ENCODE data around the gene GTF2F2. TPM values are rescaled to one million over a fixed set of nuclear protein-coding genes. Genes with fewer than 3 reads are reported as not detected.

GTF2F2 gene
- polyA plus RNA-seq, 3 donors from 2014 or later, result 4.5 to 9.4 (median 9.3) TPM

GRCh38 chr13:45219938-45220375, 99.6 kb downstream of the GTF2F2 start:
- no peaks in the 10 kb centered on the region for H3K9me3 Mint-ChIP-seq
- no peak for DNase-seq
- no peak overlapping the region for H3K4me3 Mint-ChIP-seq
- peaks cover 0 to 3% (median 3%) of the 10 kb centered on the region in 3 donors for H3K36me3 Mint-ChIP-seq
- peaks cover 3 to 24% of the 10 kb centered on the region in 2 donors for H3K4me1 Mint-ChIP-seq
- H3K27me3 Mint-ChIP-seq (ENCODE audit: low read depth in 3 of 3), result peaks cover 0 to 2% (median 1%) of the 10 kb centered on the region in 3 donors
- H3K27ac Mint-ChIP-seq, result no peak overlapping the region

DNA sequence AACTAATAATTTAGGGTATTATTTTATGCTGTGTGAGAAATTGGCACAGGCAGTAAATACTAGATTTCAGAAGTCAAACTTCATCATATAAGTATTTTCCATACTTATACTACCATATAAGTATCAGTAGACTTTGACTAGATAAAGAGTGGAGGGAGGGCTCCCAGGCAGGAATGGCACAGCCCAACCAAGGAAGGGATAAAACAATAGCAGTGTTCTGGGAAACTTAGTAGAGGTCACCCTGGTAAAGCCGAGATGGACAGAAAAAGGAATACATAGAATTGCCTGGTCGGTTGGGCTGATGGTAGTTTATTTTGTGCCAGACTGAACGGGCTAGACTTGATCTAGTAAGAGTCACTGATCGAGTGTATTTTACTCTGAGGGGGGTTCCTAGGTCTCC, 100.1 kb downstream of the GTF2F2 start:
- Mint-ChIP-seq H3K36me3 (peaks cover 0 to 3% (median 3%) of the 10 kb centered on the region in 3 donors), H3K9me3 (no peaks in the 10 kb centered on the region), H3K27me3 (ENCODE audit: low read depth in 3 of 3) (peaks cover 0 to 2% (median 1%) of the 10 kb centered on the region in 3 donors), H3K4me3 (no peak overlapping the region), H3K4me1 (peaks cover 3 to 24% of the 10 kb centered on the region in 2 donors), H3K27ac (peak overlapping the region in 1 of 6 donors; percentile 54)
- DNase-seq, result no peak

- no peak overlapping the region for H3K4me3 Mint-ChIP-seq
- DNase-seq, result no peak
- no peaks in the 10 kb centered on the region for H3K36me3 Mint-ChIP-seq
- peaks cover 0 to 2% (median 1%) of the 10 kb centered on the region in 3 donors for H3K27me3 Mint-ChIP-seq (ENCODE audit: low read depth in 3 of 3)
- H3K4me1 Mint-ChIP-seq, result peaks cover 0 to 18% of the 10 kb centered on the region in 2 donors
- no peaks in the 10 kb centered on the region for H3K9me3 Mint-ChIP-seq
- no peak overlapping the region for H3K27ac Mint-ChIP-seq
Measured at GRCh38 chr13:45222516-45222915, 102.2 kb downstream of the GTF2F2 start.

- H3K36me3 Mint-ChIP-seq, result no peaks in the 10 kb centered on the region
- H3K9me3 Mint-ChIP-seq, result no peaks in the 10 kb centered on the region
- H3K27ac Mint-ChIP-seq, result no peak overlapping the region
- peaks cover 0 to 4% (median 1%) of the 10 kb centered on the region in 3 donors for H3K27me3 Mint-ChIP-seq (ENCODE audit: low read depth in 3 of 3)
- peaks cover 0 to 17% of the 10 kb centered on the region in 2 donors for H3K4me1 Mint-ChIP-seq
- no peak overlapping the region for H3K4me3 Mint-ChIP-seq
- no peak for DNase-seq
Measured at GRCh38 chr13:45222919-45223318, 102.6 kb downstream of the GTF2F2 start.

- peaks cover 0 to 3% (median 0%) of the 10 kb centered on the region in 3 donors for H3K36me3 Mint-ChIP-seq
- no peaks in the 10 kb centered on the region for H3K9me3 Mint-ChIP-seq
- peaks cover 0 to 4% (median 0%) of the 10 kb centered on the region in 3 donors for H3K27me3 Mint-ChIP-seq (ENCODE audit: low read depth in 3 of 3)
- H3K27ac Mint-ChIP-seq, result no peak overlapping the region
- peaks cover 0 to 16% of the 10 kb centered on the region in 2 donors for H3K4me1 Mint-ChIP-seq
- no peak overlapping the region for H3K4me3 Mint-ChIP-seq
- DNase-seq, result no peak
Measured at GRCh38 chr13:45224176-45224575, 103.9 kb downstream of the GTF2F2 start.

DNA sequence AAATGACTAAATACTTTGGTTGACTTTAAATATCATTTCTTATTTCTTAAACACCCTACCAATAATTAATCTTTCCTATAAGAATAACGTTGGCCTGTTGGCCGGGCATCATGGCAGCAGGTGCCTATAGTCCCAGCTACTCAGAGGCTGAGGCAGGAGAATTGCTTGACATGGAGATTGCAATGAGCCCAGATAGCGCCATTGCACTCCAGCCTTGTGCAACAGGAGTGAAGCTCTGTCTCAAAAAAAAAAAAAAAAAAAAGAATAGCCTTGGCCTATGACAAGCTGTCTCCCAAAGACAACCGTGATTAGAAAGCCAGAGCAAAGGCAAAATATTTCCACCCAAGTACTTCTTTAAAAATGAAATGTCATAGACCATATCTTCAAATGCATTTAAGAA, 105.1 kb downstream of the GTF2F2 start:
- Mint-ChIP-seq H3K27me3 (ENCODE audit: low read depth in 3 of 3) (peaks cover 0 to 4% (median 0%) of the 10 kb centered on the region in 3 donors), H3K4me3 (no peak overlapping the region), H3K4me1 (peaks cover 0 to 6% of the 10 kb centered on the region in 2 donors), H3K36me3 (peaks cover 0 to 3% (median 0%) of the 10 kb centered on the region in 3 donors), H3K9me3 (no peaks in the 10 kb centered on the region), H3K27ac (no peak overlapping the region)
- DNase-seq, result no peak

DNA sequence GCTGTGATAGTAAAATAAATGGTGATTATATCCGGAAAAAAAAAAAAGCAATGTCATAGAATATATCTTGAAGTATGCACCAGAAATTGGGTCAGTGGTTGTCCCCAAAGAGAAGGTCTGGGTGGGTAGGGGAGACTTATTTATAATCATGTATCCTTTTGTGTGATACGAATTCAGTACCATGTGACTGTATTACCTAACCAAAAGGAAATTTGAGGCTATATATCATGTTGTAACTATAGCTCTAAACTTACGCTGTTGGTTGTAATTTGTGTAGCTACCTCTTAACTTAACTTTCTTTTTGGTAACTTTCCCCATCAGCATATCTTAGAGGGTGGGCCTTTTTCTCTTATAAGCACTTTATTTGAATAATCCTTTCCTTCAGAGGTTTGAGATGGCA, 105.7 kb downstream of the GTF2F2 start:
- Mint-ChIP-seq H3K9me3 (no peaks in the 10 kb centered on the region), H3K27me3 (ENCODE audit: low read depth in 3 of 3) (peaks cover 0 to 4% (median 0%) of the 10 kb centered on the region in 3 donors), H3K4me1 (peaks cover 0 to 6% of the 10 kb centered on the region in 2 donors), H3K36me3 (peaks cover 0 to 3% (median 0%) of the 10 kb centered on the region in 3 donors), H3K4me3 (no peak overlapping the region), H3K27ac (no peak overlapping the region)
- no peak for DNase-seq

GRCh38 chr13:45228002-45228401, 107.7 kb downstream of the GTF2F2 start:
- Mint-ChIP-seq H3K4me3 (no peak overlapping the region), H3K27ac (no peak overlapping the region), H3K9me3 (no peaks in the 10 kb centered on the region), H3K27me3 (ENCODE audit: low read depth in 3 of 3) (peaks cover 0 to 3% (median 0%) of the 10 kb centered on the region in 3 donors), H3K4me1 (peaks cover 0 to 6% of the 10 kb centered on the region in 2 donors), H3K36me3 (peaks cover 0 to 3% (median 0%) of the 10 kb centered on the region in 3 donors)
- no peak for DNase-seq

GRCh38 chr13:45229172-45229571, 108.9 kb downstream of the GTF2F2 start:
- no peak for DNase-seq
- H3K36me3 Mint-ChIP-seq, result peaks cover 0 to 3% (median 0%) of the 10 kb centered on the region in 3 donors
- peak overlapping the region in 1 of 6 donors; percentile 38 for H3K27ac Mint-ChIP-seq
- H3K27me3 Mint-ChIP-seq (ENCODE audit: low read depth in 3 of 3), result peaks cover 0 to 3% (median 0%) of the 10 kb centered on the region in 3 donors
- H3K4me1 Mint-ChIP-seq, result peaks cover 0 to 6% of the 10 kb centered on the region in 2 donors
- H3K9me3 Mint-ChIP-seq, result no peaks in the 10 kb centered on the region
- H3K4me3 Mint-ChIP-seq, result no peak overlapping the region

DNA sequence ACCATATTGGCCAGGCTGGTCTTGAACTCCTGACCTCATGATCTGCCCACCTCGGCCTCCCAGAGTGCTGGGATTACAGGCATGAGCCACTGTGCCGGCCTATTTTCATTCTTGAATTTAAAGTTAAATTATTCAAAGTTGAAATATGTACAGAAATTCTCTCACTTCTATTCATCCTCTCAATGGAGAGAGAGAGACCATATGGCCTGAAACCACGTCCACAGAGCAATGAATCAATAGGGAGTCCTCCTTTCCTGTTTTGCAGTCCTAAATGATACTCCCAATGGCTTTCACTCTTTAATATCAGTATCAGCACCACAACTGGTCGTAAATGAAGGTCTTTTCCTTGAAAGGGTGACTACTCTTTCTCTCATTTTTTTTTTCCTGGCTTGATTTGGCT, 111.0 kb downstream of the GTF2F2 start:
- Mint-ChIP-seq H3K4me3 (no peak overlapping the region), H3K4me1 (no peaks in the 10 kb centered on the region), H3K9me3 (no peaks in the 10 kb centered on the region), H3K27ac (peak overlapping the region in 1 of 6 donors; percentile 11), H3K36me3 (peaks cover 0 to 3% (median 0%) of the 10 kb centered on the region in 3 donors), H3K27me3 (ENCODE audit: low read depth in 3 of 3) (peaks cover 0 to 3% (median 0%) of the 10 kb centered on the region in 3 donors)
- DNase-seq, result no peak

DNA sequence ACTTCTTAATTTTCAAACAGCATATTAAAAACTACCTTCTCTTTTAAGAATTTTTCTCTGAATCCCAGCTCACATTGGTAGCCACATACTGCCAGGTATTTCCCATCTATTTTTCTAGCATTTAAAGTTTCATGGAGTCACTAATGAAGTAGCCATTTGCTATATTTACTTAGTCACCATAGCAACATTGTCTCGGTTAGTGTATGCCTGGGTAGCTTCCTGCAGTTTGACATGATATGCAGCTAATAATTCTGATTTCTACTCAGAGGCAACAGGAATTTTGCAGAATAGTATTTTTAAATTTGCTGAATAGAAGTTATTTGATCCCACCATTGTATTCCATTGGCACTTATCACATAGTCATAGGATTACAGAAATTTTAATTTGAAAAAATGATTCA, 111.4 kb downstream of the GTF2F2 start:
- Mint-ChIP-seq H3K4me3 (no peak overlapping the region), H3K36me3 (peaks cover 0 to 3% (median 3%) of the 10 kb centered on the region in 3 donors), H3K27ac (peak overlapping the region in 1 of 6 donors; percentile 11), H3K27me3 (ENCODE audit: low read depth in 3 of 3) (peaks cover 0 to 3% (median 0%) of the 10 kb centered on the region in 3 donors), H3K4me1 (no peaks in the 10 kb centered on the region), H3K9me3 (no peaks in the 10 kb centered on the region)
- DNase-seq, result no peak

DNA sequence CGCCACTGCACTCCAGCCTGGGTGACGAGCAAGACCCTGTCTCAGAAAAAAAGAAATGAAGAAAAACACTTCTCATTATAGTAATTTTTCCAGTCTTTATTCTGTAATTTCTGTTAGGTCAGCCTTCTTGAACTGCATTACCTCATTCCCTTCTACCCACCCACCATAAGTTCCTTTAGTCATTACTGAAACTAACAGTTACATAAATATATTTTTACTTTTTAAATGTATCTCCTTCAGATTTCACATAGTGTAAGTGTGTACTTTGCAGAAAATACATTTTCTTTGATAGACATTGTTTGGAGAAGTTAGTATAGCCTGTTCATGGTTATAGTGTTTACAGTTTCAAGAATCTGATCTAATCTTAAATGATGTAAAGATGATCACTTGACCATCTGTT, 112.3 kb downstream of the GTF2F2 start:
- H3K27ac Mint-ChIP-seq, result no peak overlapping the region
- no peak for DNase-seq
- H3K27me3 Mint-ChIP-seq (ENCODE audit: low read depth in 3 of 3), result peaks cover 0 to 2% (median 0%) of the 10 kb centered on the region in 3 donors
- H3K9me3 Mint-ChIP-seq, result no peaks in the 10 kb centered on the region
- H3K36me3 Mint-ChIP-seq, result peaks cover 0 to 3% (median 3%) of the 10 kb centered on the region in 3 donors
- no peaks in the 10 kb centered on the region for H3K4me1 Mint-ChIP-seq
- no peak overlapping the region for H3K4me3 Mint-ChIP-seq

DNA sequence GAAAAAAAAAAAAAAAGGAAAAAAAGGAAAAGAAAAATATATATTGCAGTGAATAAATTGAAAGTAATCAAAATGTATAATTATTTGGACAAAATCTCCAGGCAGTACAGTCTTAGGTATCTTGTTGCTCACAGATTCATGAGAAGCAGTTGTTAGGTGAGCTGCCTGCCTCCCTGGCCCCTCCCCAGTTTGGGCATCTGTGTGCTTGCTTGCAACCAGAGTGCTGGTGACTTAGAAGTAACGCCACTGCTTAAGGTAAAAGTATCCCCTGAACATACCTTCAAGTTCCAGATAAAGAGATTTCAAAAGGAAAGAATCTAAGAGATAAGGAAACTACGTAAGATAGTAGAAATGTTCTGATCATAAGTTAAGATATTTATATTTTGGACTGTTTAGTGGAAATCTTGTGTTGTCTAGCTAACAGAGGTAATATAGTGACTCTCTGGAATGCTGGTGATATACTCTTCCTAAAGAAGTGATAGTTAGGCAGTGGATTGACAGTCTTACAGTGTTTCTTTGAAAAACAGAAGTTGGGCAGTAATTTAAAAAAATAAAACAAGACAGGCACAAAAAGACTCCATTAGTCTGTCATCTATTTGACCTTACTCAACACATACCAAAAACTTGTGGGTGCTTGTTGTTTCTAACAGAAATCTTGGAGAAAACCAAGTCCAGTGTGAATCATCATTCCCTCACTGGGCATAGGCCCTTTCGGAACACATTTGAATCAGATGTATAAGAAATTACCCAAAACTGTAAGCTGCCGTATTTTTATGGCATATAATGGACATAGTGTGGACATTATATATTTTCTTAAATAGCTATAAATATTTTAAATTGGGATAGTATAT, 118.9 kb downstream of the GTF2F2 start:
- no peak for DNase-seq
- H3K36me3 Mint-ChIP-seq, result peaks cover 0 to 3% (median 0%) of the 10 kb centered on the region in 3 donors
- no peak overlapping the region for H3K27ac Mint-ChIP-seq
- no peaks in the 10 kb centered on the region for H3K9me3 Mint-ChIP-seq
- H3K4me3 Mint-ChIP-seq, result no peak overlapping the region
- peaks cover 8 to 18% of the 10 kb centered on the region in 2 donors for H3K4me1 Mint-ChIP-seq
- no peaks in the 10 kb centered on the region for H3K27me3 Mint-ChIP-seq (ENCODE audit: low read depth in 3 of 3)

- H3K27ac Mint-ChIP-seq, result no peak overlapping the region
Measured at GRCh38 chr13:45240143-45240542, 119.8 kb downstream of the GTF2F2 start.

More at GRCh38 chr13:45240143-45240542, 119.8 kb downstream of the GTF2F2 start:
- Mint-ChIP-seq H3K9me3 (no peaks in the 10 kb centered on the region), H3K27me3 (ENCODE audit: low read depth in 3 of 3) (no peaks in the 10 kb centered on the region), H3K4me1 (peaks cover 8 to 18% of the 10 kb centered on the region in 2 donors), H3K4me3 (no peak overlapping the region), H3K36me3 (peaks cover 0 to 3% (median 0%) of the 10 kb centered on the region in 3 donors)
- no peak for DNase-seq

Measured in immature natural killer cell (primary cell).